ENCODE results near the gene INKA1. TPM values are rescaled to one million over a fixed set of nuclear protein-coding genes. Genes with fewer than 3 reads are reported as not detected.

INKA1 gene
- total and polyA plus RNA-seq, 4 donors, result 0.84 to 4.2 (median 1.2) TPM

DNA sequence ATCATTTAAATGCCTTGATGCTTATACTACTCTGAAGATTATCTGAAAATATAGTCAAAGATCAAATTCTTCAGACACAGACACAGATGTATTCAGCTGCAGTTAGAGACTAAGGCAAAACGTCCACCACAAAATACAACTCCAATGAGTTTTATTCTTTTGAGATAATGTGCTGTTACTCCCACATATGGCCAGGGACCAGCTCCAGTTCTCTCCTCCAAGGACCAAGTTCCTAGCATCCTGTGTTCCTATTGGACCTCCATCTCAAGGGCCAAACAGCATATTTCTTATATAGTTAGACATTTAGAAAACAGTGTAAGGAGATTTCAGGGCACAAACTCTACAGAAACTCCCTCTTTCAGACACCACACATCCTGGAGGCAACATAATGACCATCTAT, 43.8 kb upstream of the INKA1 start:
- DNase-seq (ENCODE audit: low spot score), result no peak
- 59% methylated on average over 1 of the region's 1 CpG for WGBS

DNA sequence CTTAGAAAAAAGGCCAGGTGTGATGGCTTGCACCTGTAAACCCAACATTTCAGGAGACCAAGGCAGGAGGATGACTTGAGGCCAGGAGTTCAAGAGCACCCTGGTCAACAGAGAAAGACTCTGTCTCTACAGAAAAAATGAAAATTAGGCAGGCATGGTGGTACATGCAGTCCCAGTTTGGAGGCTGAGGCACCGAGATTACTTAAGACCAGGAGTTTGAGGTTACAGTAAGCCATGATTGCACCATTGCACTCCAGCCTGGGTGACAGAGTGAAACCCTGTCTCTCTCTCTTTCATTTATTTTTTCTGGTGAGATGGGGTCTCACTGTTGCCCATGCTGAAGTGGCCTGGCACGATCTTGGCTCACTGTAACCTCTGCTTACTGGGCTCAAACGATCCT, 41.4 kb upstream of the INKA1 start:
- H3K27ac ChIP-seq (ENCODE audit: low read depth in 1 of 2, low read length in 2 of 2), result no peak overlapping the region
- H3K9me3 ChIP-seq (ENCODE audit: control insufficient read depth in 4 of 4, low read length in 3 of 4), result no peaks in the 10 kb centered on the region
- DNase-seq (ENCODE audit: low spot score), result no peak
- no peaks in the 10 kb centered on the region for H3K4me1 ChIP-seq (ENCODE audit: control insufficient read depth in 4 of 4, insufficient read depth in 4 of 4, low read length in 3 of 4)
- no peak overlapping the region for H3K9ac ChIP-seq (ENCODE audit: low read depth in 1 of 2, low read length in 2 of 2)
- no peak for TF ChIP-seq HNF4G (IDR thresholded peaks at IDR 0.05)
- no peak for TF ChIP-seq JUND (IDR thresholded peaks at IDR 0.05)
- TF ChIP-seq FOXA2 (IDR thresholded peaks at IDR 0.05), result no peak
- TF ChIP-seq, protein P1, sequence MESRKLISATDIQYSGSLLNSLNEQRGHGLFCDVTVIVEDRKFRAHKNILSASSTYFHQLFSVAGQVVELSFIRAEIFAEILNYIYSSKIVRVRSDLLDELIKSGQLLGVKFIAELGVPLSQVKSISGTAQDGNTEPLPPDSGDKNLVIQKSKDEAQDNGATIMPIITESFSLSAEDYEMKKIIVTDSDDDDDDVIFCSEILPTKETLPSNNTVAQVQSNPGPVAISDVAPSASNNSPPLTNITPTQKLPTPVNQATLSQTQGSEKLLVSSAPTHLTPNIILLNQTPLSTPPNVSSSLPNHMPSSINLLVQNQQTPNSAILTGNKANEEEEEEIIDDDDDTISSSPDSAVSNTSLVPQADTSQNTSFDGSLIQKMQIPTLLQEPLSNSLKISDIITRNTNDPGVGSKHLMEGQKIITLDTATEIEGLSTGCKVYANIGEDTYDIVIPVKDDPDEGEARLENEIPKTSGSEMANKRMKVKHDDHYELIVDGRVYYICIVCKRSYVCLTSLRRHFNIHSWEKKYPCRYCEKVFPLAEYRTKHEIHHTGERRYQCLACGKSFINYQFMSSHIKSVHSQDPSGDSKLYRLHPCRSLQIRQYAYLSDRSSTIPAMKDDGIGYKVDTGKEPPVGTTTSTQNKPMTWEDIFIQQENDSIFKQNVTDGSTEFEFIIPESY (IDR thresholded peaks at IDR 0.05), result no peak
- no peak for TF ChIP-seq FOXA1 (IDR thresholded peaks at IDR 0.05)
- no peak for TF ChIP-seq SP1 (IDR thresholded peaks at IDR 0.05)
- no peak for TF ChIP-seq YY1 (IDR thresholded peaks at IDR 0.05)
- TF ChIP-seq RAD21 (IDR thresholded peaks at IDR 0.05), result no peak
- TF ChIP-seq, protein P2, sequence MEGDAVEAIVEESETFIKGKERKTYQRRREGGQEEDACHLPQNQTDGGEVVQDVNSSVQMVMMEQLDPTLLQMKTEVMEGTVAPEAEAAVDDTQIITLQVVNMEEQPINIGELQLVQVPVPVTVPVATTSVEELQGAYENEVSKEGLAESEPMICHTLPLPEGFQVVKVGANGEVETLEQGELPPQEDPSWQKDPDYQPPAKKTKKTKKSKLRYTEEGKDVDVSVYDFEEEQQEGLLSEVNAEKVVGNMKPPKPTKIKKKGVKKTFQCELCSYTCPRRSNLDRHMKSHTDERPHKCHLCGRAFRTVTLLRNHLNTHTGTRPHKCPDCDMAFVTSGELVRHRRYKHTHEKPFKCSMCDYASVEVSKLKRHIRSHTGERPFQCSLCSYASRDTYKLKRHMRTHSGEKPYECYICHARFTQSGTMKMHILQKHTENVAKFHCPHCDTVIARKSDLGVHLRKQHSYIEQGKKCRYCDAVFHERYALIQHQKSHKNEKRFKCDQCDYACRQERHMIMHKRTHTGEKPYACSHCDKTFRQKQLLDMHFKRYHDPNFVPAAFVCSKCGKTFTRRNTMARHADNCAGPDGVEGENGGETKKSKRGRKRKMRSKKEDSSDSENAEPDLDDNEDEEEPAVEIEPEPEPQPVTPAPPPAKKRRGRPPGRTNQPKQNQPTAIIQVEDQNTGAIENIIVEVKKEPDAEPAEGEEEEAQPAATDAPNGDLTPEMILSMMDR (IDR thresholded peaks at IDR 0.05; ENCODE audit: low read depth, low read length, missing input control), result no peak
- no peak for TF ChIP-seq GABPA (IDR thresholded peaks at IDR 0.05 in 1 of 2, conservative IDR thresholded peaks at IDR 0.05 in 1 of 2)
- TF ChIP-seq RXRA (IDR thresholded peaks at IDR 0.05), result no peak
- no peak for TF ChIP-seq HNF4A (conservative IDR thresholded peaks at IDR 0.05)
- TF ChIP-seq EGR1 (IDR thresholded peaks at IDR 0.05; ENCODE audit: low read depth in 2 of 2), result no peak
- TF ChIP-seq ATF3 (IDR thresholded peaks at IDR 0.05), result no peak
- no peak for TF ChIP-seq NR2F2 (IDR thresholded peaks at IDR 0.05)
- no peaks in the 10 kb centered on the region for H3K27me3 ChIP-seq (ENCODE audit: control insufficient read depth in 4 of 4, insufficient read depth in 4 of 4, low read length in 3 of 4)
- WGBS, result 90% methylated on average over 3 of the region's 3 CpGs
- H3K4me3 ChIP-seq (ENCODE audit: low read depth in 1 of 3, low read length in 3 of 3), result no peak overlapping the region
- H3K36me3 ChIP-seq (ENCODE audit: control insufficient read depth in 4 of 4, insufficient read depth in 3 of 4, low read depth in 1 of 4, low read length in 3 of 4), result peaks cover 0 to 2% (median under 1%) of the 10 kb centered on the region in 4 donors

More for the DNA sequence above, 43.8 kb upstream of the INKA1 start:
- Histone ChIP-seq H3K9ac (ENCODE audit: low read depth in 1 of 2, low read length in 2 of 2) (no peak overlapping the region), H3K9me3 (ENCODE audit: control insufficient read depth in 4 of 4, low read length in 3 of 4) (no peaks in the 10 kb centered on the region), H3K4me1 (ENCODE audit: control insufficient read depth in 4 of 4, insufficient read depth in 4 of 4, low read length in 3 of 4) (no peaks in the 10 kb centered on the region), H3K36me3 (ENCODE audit: control insufficient read depth in 4 of 4, insufficient read depth in 3 of 4, low read depth in 1 of 4, low read length in 3 of 4) (peaks cover 0 to 2% (median 0%) of the 10 kb centered on the region in 4 donors), H3K27me3 (ENCODE audit: control insufficient read depth in 4 of 4, insufficient read depth in 4 of 4, low read length in 3 of 4) (no peaks in the 10 kb centered on the region), H3K27ac (ENCODE audit: low read depth in 1 of 2, low read length in 2 of 2) (no peak overlapping the region), H3K4me3 (ENCODE audit: low read depth in 1 of 3, low read length in 3 of 3) (no peak overlapping the region)
- TF ChIP-seq FOXA1 (IDR thresholded peaks at IDR 0.05), result no peak
- no peak for TF ChIP-seq SP1 (IDR thresholded peaks at IDR 0.05)
- TF ChIP-seq NR2F2 (IDR thresholded peaks at IDR 0.05), result no peak
- TF ChIP-seq RXRA (IDR thresholded peaks at IDR 0.05), result no peak
- no peak for TF ChIP-seq HNF4A (conservative IDR thresholded peaks at IDR 0.05)
- no peak for TF ChIP-seq EGR1 (IDR thresholded peaks at IDR 0.05; ENCODE audit: low read depth in 2 of 2)
- TF ChIP-seq YY1 (IDR thresholded peaks at IDR 0.05), result no peak
- TF ChIP-seq, protein P3, sequence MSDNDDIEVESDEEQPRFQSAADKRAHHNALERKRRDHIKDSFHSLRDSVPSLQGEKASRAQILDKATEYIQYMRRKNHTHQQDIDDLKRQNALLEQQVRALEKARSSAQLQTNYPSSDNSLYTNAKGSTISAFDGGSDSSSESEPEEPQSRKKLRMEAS (IDR thresholded peaks at IDR 0.05), result no peak
- no peak for TF ChIP-seq GABPA (IDR thresholded peaks at IDR 0.05 in 1 of 2, conservative IDR thresholded peaks at IDR 0.05 in 1 of 2)
- TF ChIP-seq, protein P2 (IDR thresholded peaks at IDR 0.05; ENCODE audit: low read depth, low read length, missing input control), result no peak
- TF ChIP-seq TAF1 (conservative IDR thresholded peaks at IDR 0.05), result no peak
- no peak for TF ChIP-seq RAD21 (IDR thresholded peaks at IDR 0.05)
- no peak for TF ChIP-seq FOXA2 (IDR thresholded peaks at IDR 0.05)
- TF ChIP-seq, protein P1 (IDR thresholded peaks at IDR 0.05), result no peak

Data from liver (tissue), 9 donors.